ENCODE data around the gene ANKRD13D.

Gene ANKRD13D

DNA sequence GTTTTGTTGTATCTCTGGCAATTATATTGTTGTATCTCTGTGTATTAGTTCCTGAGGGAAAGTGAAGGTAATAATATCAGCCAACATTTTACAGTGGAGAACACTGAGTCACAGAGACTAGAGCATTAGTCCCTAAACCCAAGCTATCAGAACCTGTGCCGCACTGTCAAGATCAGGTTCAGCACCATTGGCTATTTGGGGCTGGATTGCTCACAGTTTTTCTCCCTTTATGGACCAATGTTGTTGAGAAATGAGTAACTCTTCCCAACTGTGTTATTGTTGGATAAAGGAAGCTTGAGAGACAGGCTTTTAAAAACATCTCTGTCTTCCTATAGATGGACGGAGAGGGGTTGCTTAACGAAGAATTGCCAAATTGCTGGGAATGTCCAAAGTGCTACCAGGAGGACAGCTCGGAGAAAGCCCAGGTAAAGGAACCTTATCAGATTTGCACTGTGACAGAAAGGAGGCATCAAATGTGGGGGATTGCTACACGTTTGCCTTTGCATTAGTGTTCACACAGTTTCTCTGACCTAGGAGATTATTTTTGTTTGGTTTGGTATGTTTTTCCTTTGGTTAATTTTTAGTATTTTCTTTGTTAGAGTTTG, 41.1 kb upstream of the ANKRD13D start:
- no peaks in the 10 kb centered on the region for H3K27me3 ChIP-seq (ENCODE audit: insufficient read depth, low read length)
- peaks cover 4% of the 10 kb centered on the region; the same call in 1 of the 2 replicates for H3K79me2 ChIP-seq (ENCODE audit: insufficient read depth, low read length)
- no peak overlapping the region for H3K27ac ChIP-seq (ENCODE audit: low read depth, low read length, poor library complexity, severe bottlenecking)
- no peaks in the 10 kb centered on the region for H3K9me2 ChIP-seq (ENCODE audit: low read depth, low read length)
- H3K9ac ChIP-seq (ENCODE audit: low read length), result no peak overlapping the region
- no peak for TF ChIP-seq EZH2 (IDR thresholded peaks at IDR 0.05; ENCODE audit: borderline replicate concordance, low read length)
- TF ChIP-seq, protein P1, sequence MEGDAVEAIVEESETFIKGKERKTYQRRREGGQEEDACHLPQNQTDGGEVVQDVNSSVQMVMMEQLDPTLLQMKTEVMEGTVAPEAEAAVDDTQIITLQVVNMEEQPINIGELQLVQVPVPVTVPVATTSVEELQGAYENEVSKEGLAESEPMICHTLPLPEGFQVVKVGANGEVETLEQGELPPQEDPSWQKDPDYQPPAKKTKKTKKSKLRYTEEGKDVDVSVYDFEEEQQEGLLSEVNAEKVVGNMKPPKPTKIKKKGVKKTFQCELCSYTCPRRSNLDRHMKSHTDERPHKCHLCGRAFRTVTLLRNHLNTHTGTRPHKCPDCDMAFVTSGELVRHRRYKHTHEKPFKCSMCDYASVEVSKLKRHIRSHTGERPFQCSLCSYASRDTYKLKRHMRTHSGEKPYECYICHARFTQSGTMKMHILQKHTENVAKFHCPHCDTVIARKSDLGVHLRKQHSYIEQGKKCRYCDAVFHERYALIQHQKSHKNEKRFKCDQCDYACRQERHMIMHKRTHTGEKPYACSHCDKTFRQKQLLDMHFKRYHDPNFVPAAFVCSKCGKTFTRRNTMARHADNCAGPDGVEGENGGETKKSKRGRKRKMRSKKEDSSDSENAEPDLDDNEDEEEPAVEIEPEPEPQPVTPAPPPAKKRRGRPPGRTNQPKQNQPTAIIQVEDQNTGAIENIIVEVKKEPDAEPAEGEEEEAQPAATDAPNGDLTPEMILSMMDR (IDR thresholded peaks at IDR 0.05; ENCODE audit: low read length), result no peak
- no peaks in the 10 kb centered on the region for H4K20me1 ChIP-seq (ENCODE audit: insufficient read depth, low read length)
- H2AFZ ChIP-seq (ENCODE audit: low read length), result no peak overlapping the region
- H3K36me3 ChIP-seq (ENCODE audit: insufficient read depth, low read length), result peaks cover 98% of the 10 kb centered on the region
- no peak overlapping the region for H3K4me3 ChIP-seq (ENCODE audit: low read depth, low read length, poor library complexity, severe bottlenecking)
- no peaks in the 10 kb centered on the region for H3K4me1 ChIP-seq (ENCODE audit: insufficient read depth, low read length, severe bottlenecking)
- H3F3A ChIP-seq (ENCODE audit: insufficient read depth, low read length), result no peaks in the 10 kb centered on the region
- H3K4me2 ChIP-seq (ENCODE audit: low read length), result no peak overlapping the region
- no peaks in the 10 kb centered on the region for H3K9me3 ChIP-seq (ENCODE audit: low read length)

DNA sequence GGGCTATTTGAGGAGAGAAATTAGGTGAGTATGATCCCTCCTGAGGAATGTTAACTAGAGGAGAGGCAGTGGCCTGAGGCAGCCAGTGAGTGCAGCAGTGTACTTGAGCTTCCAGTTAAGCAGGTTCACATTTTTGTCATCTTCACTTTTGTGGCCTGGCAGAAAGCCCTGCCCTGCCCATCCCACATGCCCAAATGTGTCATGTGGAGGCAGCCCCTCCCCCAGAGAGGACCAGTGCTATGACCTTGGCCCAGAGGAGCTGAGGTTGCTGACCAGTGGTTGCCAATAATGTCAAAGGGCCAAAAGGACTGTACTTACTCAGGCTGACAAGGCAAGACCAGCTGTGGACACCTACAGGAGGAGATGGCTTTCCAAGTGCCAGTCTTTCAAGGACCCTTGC, 40.5 kb upstream of the ANKRD13D start:
- no peaks in the 10 kb centered on the region for H4K20me1 ChIP-seq (ENCODE audit: insufficient read depth, low read length)
- TF ChIP-seq EZH2 (IDR thresholded peaks at IDR 0.05; ENCODE audit: borderline replicate concordance, low read length), result no peak
- TF ChIP-seq, protein P1 (IDR thresholded peaks at IDR 0.05; ENCODE audit: low read length), result no peak
- no peaks in the 10 kb centered on the region for H3K27me3 ChIP-seq (ENCODE audit: insufficient read depth, low read length)
- no peak overlapping the region for H3K9ac ChIP-seq (ENCODE audit: low read length)
- peaks cover 98% of the 10 kb centered on the region for H3K36me3 ChIP-seq (ENCODE audit: insufficient read depth, low read length)
- H3K4me3 ChIP-seq (ENCODE audit: low read depth, low read length, poor library complexity, severe bottlenecking), result no peak overlapping the region
- no peaks in the 10 kb centered on the region for H3K4me1 ChIP-seq (ENCODE audit: insufficient read depth, low read length, severe bottlenecking)
- H3K4me2 ChIP-seq (ENCODE audit: low read length), result no peak overlapping the region
- H3K9me2 ChIP-seq (ENCODE audit: low read depth, low read length), result no peaks in the 10 kb centered on the region
- no peaks in the 10 kb centered on the region for H3K79me2 ChIP-seq (ENCODE audit: insufficient read depth, low read length)
- H3K27ac ChIP-seq (ENCODE audit: low read depth, low read length, poor library complexity, severe bottlenecking), result no peak overlapping the region
- H3K9me3 ChIP-seq (ENCODE audit: low read length), result no peaks in the 10 kb centered on the region
- no peaks in the 10 kb centered on the region for H3F3A ChIP-seq (ENCODE audit: insufficient read depth, low read length)
- H2AFZ ChIP-seq (ENCODE audit: low read length), result no peak overlapping the region

DNA sequence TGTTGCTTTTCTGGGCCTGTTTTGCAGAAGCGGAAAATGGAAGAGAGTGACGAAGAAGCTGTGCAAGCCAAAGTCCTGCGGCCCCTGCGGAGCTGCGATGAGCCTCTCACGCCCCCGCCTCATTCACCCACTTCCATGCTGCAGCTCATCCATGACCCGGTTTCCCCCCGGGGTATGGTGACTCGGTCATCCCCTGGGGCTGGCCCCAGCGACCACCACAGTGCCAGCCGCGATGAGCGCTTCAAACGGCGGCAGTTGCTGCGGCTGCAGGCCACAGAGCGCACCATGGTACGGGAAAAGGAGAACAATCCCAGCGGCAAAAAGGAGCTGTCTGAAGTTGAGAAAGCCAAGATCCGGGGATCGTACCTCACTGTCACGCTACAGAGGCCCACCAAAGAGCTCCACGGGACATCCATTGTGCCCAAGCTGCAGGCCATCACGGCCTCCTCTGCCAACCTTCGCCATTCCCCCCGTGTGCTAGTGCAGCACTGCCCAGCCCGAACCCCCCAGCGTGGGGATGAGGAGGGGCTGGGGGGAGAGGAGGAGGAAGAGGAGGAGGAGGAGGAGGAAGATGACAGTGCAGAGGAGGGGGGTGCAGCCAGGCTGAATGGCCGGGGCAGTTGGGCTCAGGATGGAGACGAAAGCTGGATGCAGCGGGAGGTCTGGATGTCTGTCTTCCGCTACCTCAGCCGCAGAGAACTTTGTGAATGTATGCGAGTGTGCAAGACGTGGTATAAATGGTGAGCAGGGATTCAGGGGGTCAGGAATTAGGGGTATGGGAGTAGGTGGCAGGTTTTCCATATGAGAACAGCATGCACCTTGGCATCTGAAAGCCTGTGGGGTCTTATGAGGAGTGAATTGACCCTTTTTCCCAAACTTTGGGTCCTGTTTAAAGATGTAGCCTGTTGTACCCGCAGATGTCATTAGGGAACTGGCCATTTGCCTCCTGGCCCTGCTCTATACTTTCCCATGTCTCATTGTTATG, 38.8 kb upstream of the ANKRD13D start:
- Histone ChIP-seq H3K27ac (ENCODE audit: low read depth, low read length, poor library complexity, severe bottlenecking) (no peak overlapping the region), H4K20me1 (ENCODE audit: insufficient read depth, low read length) (no peaks in the 10 kb centered on the region), H3K4me3 (ENCODE audit: low read depth, low read length, poor library complexity, severe bottlenecking) (no peak overlapping the region), H3F3A (ENCODE audit: insufficient read depth, low read length) (no peaks in the 10 kb centered on the region), H3K27me3 (ENCODE audit: insufficient read depth, low read length) (no peaks in the 10 kb centered on the region), H3K79me2 (ENCODE audit: insufficient read depth, low read length) (no peaks in the 10 kb centered on the region), H3K9me2 (ENCODE audit: low read depth, low read length) (no peaks in the 10 kb centered on the region), H3K4me2 (ENCODE audit: low read length) (no peak overlapping the region), H3K9me3 (ENCODE audit: low read length) (no peaks in the 10 kb centered on the region), H3K9ac (ENCODE audit: low read length) (no peak overlapping the region), H2AFZ (ENCODE audit: low read length) (no peak overlapping the region), H3K4me1 (ENCODE audit: insufficient read depth, low read length, severe bottlenecking) (no peaks in the 10 kb centered on the region), H3K36me3 (ENCODE audit: insufficient read depth, low read length) (peaks cover 98% of the 10 kb centered on the region)
- TF ChIP-seq EZH2 (IDR thresholded peaks at IDR 0.05; ENCODE audit: borderline replicate concordance, low read length), result no peak
- TF ChIP-seq, protein P1 (IDR thresholded peaks at IDR 0.05; ENCODE audit: low read length), result no peak
